SU-DHL-6 (cell line): ENCODE measurements around the gene CCDC15.

Experiments
- H2AFZ ChIP-seq: fragments of 200-600 bp; sonication (generic); 2 replicates; pipeline ENCODE4 v1.6.1; 2014; ENCODE audit warnings: low read depth, mild to moderate bottlenecking, moderate library complexity, mixed read lengths, antibody characterized with exemption, low read length; ENCODE audit not compliant: severe bottlenecking
- H3F3A ChIP-seq: fragments of 200-600 bp; shearing (Covaris generic); 2 replicates; pipeline ENCODE4 v1.6.0; 2016; ENCODE audit warnings: antibody characterized with exemption, mild to moderate bottlenecking; ENCODE audit not compliant: insufficient read depth
- H3K27ac ChIP-seq: fragments of 200-600 bp; sonication (generic); 2 replicates; pipeline ENCODE4 v1.5.1; 2016; ENCODE audit warnings: low read depth, mild to moderate bottlenecking, low read length, moderate library complexity, mixed read lengths
- H3K27me3 ChIP-seq: fragments of 200-600 bp; sonication (generic), shearing (Covaris generic); 2 replicates; pipeline ENCODE4 v1.6.0; 2014; ENCODE audit warnings: mild to moderate bottlenecking, low read length
- H3K36me3 ChIP-seq: fragments of 200-600 bp; sonication (generic); 2 replicates; pipeline ENCODE4 v1.6.1; 2014; ENCODE audit warnings: mild to moderate bottlenecking, low read length, mixed read lengths
- H3K4me2 ChIP-seq: fragments of 300-600, 200-600 bp; shearing (Covaris generic), sonication (generic); 2 replicates; pipeline ENCODE4 v1.6.0; 2014; ENCODE audit warnings: low read length, low read depth, mild to moderate bottlenecking; ENCODE audit not compliant: poor library complexity, severe bottlenecking
- H3K4me3 ChIP-seq: fragments of 200-600 bp; sonication (generic); 2 replicates; pipeline ENCODE4 v1.5.1; 2014; ENCODE audit warnings: antibody characterized with exemption, low read length, mild to moderate bottlenecking, mixed read lengths; ENCODE audit not compliant: insufficient read depth, poor library complexity, severe bottlenecking
- H3K79me2 ChIP-seq: fragments of 200-600 bp; sonication (generic); 2 replicates; pipeline ENCODE4 v1.6.1; 2014; ENCODE audit warnings: mild to moderate bottlenecking, low read length, moderate library complexity; ENCODE audit not compliant: insufficient read depth
- H3K9ac ChIP-seq: fragments of 200-600 bp; sonication (generic); 2 replicates; pipeline ENCODE4 v1.7.0; 2014; ENCODE audit warnings: mild to moderate bottlenecking, low read length
- H3K9me2 ChIP-seq: fragments of 200-600 bp; sonication (generic); replicated peaks from 2 replicates; pipeline ENCODE4 v1.6.1; 2014; ENCODE audit warnings: low read length; ENCODE audit not compliant: insufficient read depth
- H3K9me3 ChIP-seq: fragments of 200-600 bp; sonication (generic); 2 replicates; pipeline ENCODE4 v1.6.1; 2014; ENCODE audit warnings: low read length, mixed read lengths; ENCODE audit not compliant: insufficient read depth
- H4K20me1 ChIP-seq: fragments of 200-600 bp; sonication (generic); 2 replicates; pipeline ENCODE4 v1.6.1; 2014; ENCODE audit warnings: low read depth, mild to moderate bottlenecking, antibody characterized with exemption, low read length, moderate library complexity, mixed read lengths
- EZH2phosphoT487 ChIP-seq: fragments of 200-600 bp; sonication (generic), shearing (Covaris generic); conservative IDR thresholded peaks from 2 replicates; pipeline ENCODE4 v1.6.1; 2018; ENCODE audit warnings: mild to moderate bottlenecking, antibody characterized with exemption, low read length, moderate library complexity, mixed read lengths
- TF ChIP-seq, protein P1 (sequence below): fragments of 200-600 bp; sonication (generic); IDR thresholded peaks from one replicate; pipeline ENCODE4 v1.5.1; 2017; ENCODE audit warnings: antibody characterized with exemption, mild to moderate bottlenecking, low read length, moderate library complexity; ENCODE audit not compliant: insufficient read depth, poor library complexity, severe bottlenecking

The CCDC15 gene

DNA sequence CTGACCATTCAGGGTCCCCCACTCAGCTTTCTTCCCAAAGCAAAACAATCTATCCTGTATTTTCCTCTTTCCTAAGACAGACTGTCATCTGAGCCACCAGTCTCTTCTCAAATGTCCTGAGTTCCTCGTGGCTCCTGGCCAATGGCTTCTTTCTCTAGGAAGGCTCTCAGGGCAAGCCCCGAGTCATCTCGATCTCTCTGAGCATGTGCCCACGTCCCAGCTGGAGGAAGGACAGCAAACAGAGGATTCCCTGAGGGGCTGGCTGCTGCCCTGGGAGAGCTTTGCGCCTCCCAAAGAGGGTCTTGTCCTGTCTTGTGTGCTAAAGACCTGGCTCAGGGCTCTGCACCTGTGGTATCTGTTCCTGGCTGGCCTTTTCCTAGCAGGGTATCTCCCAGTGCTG, 117.4 kb downstream of the CCDC15 start:
- Histone ChIP-seq H3K4me2 (no peak overlapping the region), H3K79me2 (no peaks in the 10 kb centered on the region), H3K27me3 (no peaks in the 10 kb centered on the region), H3K36me3 (no peaks in the 10 kb centered on the region), H3K27ac (no peak overlapping the region), H3K9me3 (no peaks in the 10 kb centered on the region), H3K9ac (no peak overlapping the region), H2AFZ (no peak overlapping the region), H3F3A (no peaks in the 10 kb centered on the region), H3K4me3 (no peak overlapping the region), H4K20me1 (no peaks in the 10 kb centered on the region), H3K9me2 (no peaks in the 10 kb centered on the region)
- TF ChIP-seq, protein P1, sequence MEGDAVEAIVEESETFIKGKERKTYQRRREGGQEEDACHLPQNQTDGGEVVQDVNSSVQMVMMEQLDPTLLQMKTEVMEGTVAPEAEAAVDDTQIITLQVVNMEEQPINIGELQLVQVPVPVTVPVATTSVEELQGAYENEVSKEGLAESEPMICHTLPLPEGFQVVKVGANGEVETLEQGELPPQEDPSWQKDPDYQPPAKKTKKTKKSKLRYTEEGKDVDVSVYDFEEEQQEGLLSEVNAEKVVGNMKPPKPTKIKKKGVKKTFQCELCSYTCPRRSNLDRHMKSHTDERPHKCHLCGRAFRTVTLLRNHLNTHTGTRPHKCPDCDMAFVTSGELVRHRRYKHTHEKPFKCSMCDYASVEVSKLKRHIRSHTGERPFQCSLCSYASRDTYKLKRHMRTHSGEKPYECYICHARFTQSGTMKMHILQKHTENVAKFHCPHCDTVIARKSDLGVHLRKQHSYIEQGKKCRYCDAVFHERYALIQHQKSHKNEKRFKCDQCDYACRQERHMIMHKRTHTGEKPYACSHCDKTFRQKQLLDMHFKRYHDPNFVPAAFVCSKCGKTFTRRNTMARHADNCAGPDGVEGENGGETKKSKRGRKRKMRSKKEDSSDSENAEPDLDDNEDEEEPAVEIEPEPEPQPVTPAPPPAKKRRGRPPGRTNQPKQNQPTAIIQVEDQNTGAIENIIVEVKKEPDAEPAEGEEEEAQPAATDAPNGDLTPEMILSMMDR = no peak
- no peak for TF ChIP-seq EZH2phosphoT487

DNA sequence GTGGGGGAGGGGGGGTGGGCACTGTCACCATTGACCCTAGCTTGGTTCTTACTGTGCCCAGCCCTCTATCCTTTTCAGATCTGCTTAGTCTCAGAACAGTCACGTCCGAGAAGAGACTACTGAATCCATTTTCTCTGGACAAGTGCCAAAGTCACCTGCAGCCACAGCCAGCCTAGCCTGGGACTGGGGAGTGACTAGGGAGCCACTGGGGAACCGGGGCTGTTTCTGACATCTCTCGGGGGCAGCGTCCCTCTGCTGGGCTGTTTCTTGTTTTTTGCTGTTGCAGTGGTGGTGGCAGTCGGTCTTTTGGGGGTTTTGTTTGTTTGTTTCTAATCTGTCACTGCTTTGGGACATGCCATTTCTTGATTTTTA, 117.8 kb downstream of the CCDC15 start:
- H3K79me2 ChIP-seq = no peaks in the 10 kb centered on the region
- no peaks in the 10 kb centered on the region for H3F3A ChIP-seq
- no peak overlapping the region for H3K4me3 ChIP-seq
- H3K4me2 ChIP-seq = peak overlapping the region; percentile 36
- no peak overlapping the region for H3K9ac ChIP-seq
- no peaks in the 10 kb centered on the region for H3K36me3 ChIP-seq
- no peaks in the 10 kb centered on the region for H3K27me3 ChIP-seq
- no peak overlapping the region; the same call in 1 of the 2 replicates for H3K27ac ChIP-seq
- H3K9me3 ChIP-seq = no peaks in the 10 kb centered on the region
- no peaks in the 10 kb centered on the region for H4K20me1 ChIP-seq
- H2AFZ ChIP-seq = no peak overlapping the region
- no peak for TF ChIP-seq EZH2phosphoT487
- TF ChIP-seq, protein P1 = no peak
- H3K9me2 ChIP-seq = no peaks in the 10 kb centered on the region

DNA sequence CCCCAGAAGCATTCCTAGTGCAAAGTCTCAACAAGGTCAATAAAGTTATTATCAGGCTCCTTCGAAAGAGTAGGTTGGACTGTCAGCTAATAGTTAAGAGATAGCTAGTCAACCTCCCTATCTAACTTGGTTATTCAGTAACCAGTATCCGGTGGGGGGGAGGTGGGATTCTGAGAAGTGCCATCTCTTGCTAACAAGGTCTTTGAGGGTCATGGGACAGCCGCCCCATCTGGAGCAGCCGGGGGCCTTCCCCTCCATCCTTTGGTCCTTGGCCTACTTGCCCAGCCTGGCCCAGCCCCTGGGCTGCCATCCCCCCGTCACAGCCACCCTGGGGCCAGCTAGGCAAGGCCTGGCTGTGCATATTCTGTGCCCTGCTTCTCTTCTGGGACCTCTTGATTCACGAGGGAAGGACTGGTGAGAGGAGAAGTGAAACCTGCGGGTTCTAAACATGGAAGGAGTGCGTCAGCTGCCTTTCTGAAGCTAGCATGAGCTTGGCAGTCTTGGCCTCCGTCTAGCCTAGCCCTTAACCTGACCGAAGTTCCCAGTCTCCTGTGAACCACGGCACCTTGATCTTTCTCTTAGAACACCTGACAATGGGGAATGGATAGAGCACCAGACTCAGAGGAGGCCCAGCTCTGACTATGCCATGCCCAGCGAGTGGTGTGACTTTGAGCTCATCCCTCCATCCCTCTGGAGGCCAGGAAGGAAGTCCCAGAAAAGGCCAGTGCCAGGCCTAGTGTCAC, 118.4 kb downstream of the CCDC15 start:
- Histone ChIP-seq H3F3A (no peaks in the 10 kb centered on the region), H3K27me3 (no peaks in the 10 kb centered on the region), H4K20me1 (no peaks in the 10 kb centered on the region), H3K9ac (no peak overlapping the region), H3K36me3 (no peaks in the 10 kb centered on the region), H3K79me2 (no peaks in the 10 kb centered on the region), H3K9me2 (no peaks in the 10 kb centered on the region), H2AFZ (no peak overlapping the region), H3K4me2 (peak overlapping the region; percentile 36), H3K9me3 (no peaks in the 10 kb centered on the region), H3K4me3 (no peak overlapping the region), H3K27ac (no peak overlapping the region; the same call in 1 of the 2 replicates)
- TF ChIP-seq EZH2phosphoT487 = no peak
- TF ChIP-seq, protein P1 = no peak
